LNCaP clone FGC (cell line): ENCODE measurements around the gene NFKB2.

ENCODE experiments used
- DNase-seq: peaks from one replicate; pipeline ENCODE4 v3.0.0-alpha.2; 2011; ENCODE audit warnings: low read depth
- H3K4me3 ChIP-seq: 2 replicates; pipeline ENCODE4 v1.5.1; 2011; ENCODE audit warnings: mild to moderate bottlenecking, low read depth, low read length, control low read depth
- CTCF ChIP-seq: IDR thresholded peaks from 2 replicates; pipeline ENCODE4 v1.5.1; 2012; ENCODE audit warnings: mild to moderate bottlenecking; ENCODE audit not compliant: control insufficient read depth, insufficient read depth; ENCODE audit errors: extremely low read depth

The NFKB2 gene

GRCh38 chr10:102382871-102383270 lies 12.6 kb upstream of the NFKB2 start:
- no peak overlapping the region for H3K4me3 ChIP-seq
- TF ChIP-seq CTCF = no peak
- DNase-seq = no peak

GRCh38 chr10:102384053-102384452 lies 11.5 kb upstream of the NFKB2 start:
- DNase-seq = no peak
- no peak for TF ChIP-seq CTCF

GRCh38 chr10:102384606-102385429 lies 10.7 kb upstream of the NFKB2 start:
- H3K4me3 ChIP-seq = no peak overlapping the region
- no peak for TF ChIP-seq CTCF
- no peak for DNase-seq

More at GRCh38 chr10:102384053-102384452, 11.5 kb upstream of the NFKB2 start:
- no peak overlapping the region for H3K4me3 ChIP-seq

GRCh38 chr10:102389894-102390293 lies 5.6 kb upstream of the NFKB2 start:
- no peak overlapping the region for H3K4me3 ChIP-seq
- no peak for TF ChIP-seq CTCF
- no peak for DNase-seq

- TF ChIP-seq CTCF = no peak
- no peak overlapping the region for H3K4me3 ChIP-seq
- no peak for DNase-seq
Observed at GRCh38 chr10:102392306-102392705, 3.2 kb upstream of the NFKB2 start.

- no peak; the same call in none of the 2 replicates for TF ChIP-seq CTCF
- DNase-seq = peak; percentile 33
- H3K4me3 ChIP-seq = peak overlapping the region; percentile 90
Observed at GRCh38 chr10:102393411-102394078, 2.0 kb upstream of the NFKB2 start.
